HepG2 (cell line): ENCODE measurements around the gene PRDX2. TPM values are rescaled to one million over a fixed set of nuclear protein-coding genes. Genes with fewer than 3 reads are reported as not detected.

ENCODE experiments used
- MATR3 ChIP-seq: sonication (generic); formaldehyde crosslinking; IDR thresholded peaks from 2 replicates; pipeline ENCODE4 v1.4.0; 2020; ENCODE audit warnings: missing genetic modification reagents
- PHF8 ChIP-seq: sonication (generic); formaldehyde crosslinking; IDR thresholded peaks from 2 replicates; pipeline ENCODE4 v1.5.0; 2020; ENCODE audit warnings: missing genetic modification reagents
- RAD51 ChIP-seq: fragments of 450-650 bp; IDR thresholded peaks from 2 replicates; pipeline ENCODE4 v1.6.1; 2016; ENCODE audit warnings: borderline replicate concordance
- RFXANK ChIP-seq: IDR thresholded peaks from 2 replicates; pipeline ENCODE4 v1.6.1; 2016
- RXRB ChIP-seq: IDR thresholded peaks from 2 replicates; pipeline ENCODE4 v1.6.1; 2016; ENCODE audit warnings: borderline replicate concordance, missing genetic modification reagents, missing compliant biosample characterization
- SAP130 ChIP-seq: IDR thresholded peaks from 2 replicates; pipeline ENCODE4 v1.6.1; 2016; ENCODE audit warnings: low read depth
- SETDB1 ChIP-seq: sonication (generic); formaldehyde crosslinking; IDR thresholded peaks from 2 replicates; pipeline ENCODE4 v1.5.1; 2020; ENCODE audit warnings: missing genetic modification reagents, mild to moderate bottlenecking, borderline replicate concordance
- SMARCE1 ChIP-seq: fragments of 450-650 bp; IDR thresholded peaks from 2 replicates; pipeline ENCODE4 v1.6.1; 2017; ENCODE audit warnings: borderline replicate concordance
- SRSF1 ChIP-seq: fragments of 200-400 bp; formaldehyde crosslinking; optimal IDR thresholded peaks from 2 replicates; pipeline ENCODE3; 2017; ENCODE audit warnings: mild to moderate bottlenecking, low read depth, low read length, moderate library complexity
- ZBTB42 ChIP-seq: sonication (generic); formaldehyde crosslinking; IDR thresholded peaks from 2 replicates; pipeline ENCODE4 v1.5.0; 2020; ENCODE audit warnings: mild to moderate bottlenecking, missing genetic modification reagents
- ZBTB7A ChIP-seq: sonication (generic); formaldehyde crosslinking; IDR thresholded peaks from 2 replicates; pipeline ENCODE4 v1.8.0; 2022; ENCODE audit warnings: mild to moderate bottlenecking, missing genetic modification reagents
- ZFP90 ChIP-seq: sonication (generic); formaldehyde crosslinking; IDR thresholded peaks from 2 replicates; pipeline ENCODE4 v1.8.0; 2022; ENCODE audit warnings: missing genetic modification reagents, mild to moderate bottlenecking, inconsistent platforms, borderline replicate concordance
- ZNF264 ChIP-seq: sonication (generic); formaldehyde crosslinking; IDR thresholded peaks from 2 replicates; pipeline ENCODE4 v1.4.0; 2020; ENCODE audit warnings: missing genetic modification reagents
- ZNF772 ChIP-seq: sonication (generic); formaldehyde crosslinking; IDR thresholded peaks from 2 replicates; pipeline ENCODE4 v1.5.0; 2020; ENCODE audit warnings: mild to moderate bottlenecking, missing genetic modification reagents
- ZSCAN22 ChIP-seq: sonication (generic); formaldehyde crosslinking; IDR thresholded peaks from 2 replicates; pipeline ENCODE4 v1.4.0; 2020; ENCODE audit warnings: mild to moderate bottlenecking, missing genetic modification reagents
- ZSCAN30 ChIP-seq: sonication (generic); formaldehyde crosslinking; IDR thresholded peaks from 2 replicates; pipeline ENCODE4 v1.5.0; 2020; ENCODE audit warnings: mild to moderate bottlenecking, missing genetic modification reagents
- polyA plus RNA-seq, 8 experiments: library from polyadenylated mRNA; depleted of rRNA in 3 of 8; stranded (reverse) in 7 of 8; unstranded in 1 of 8; fragments of >200 nt; fragmentation: Illumina TruSeq in 4 of 8; extraction: Trizol in 4 of 8; gene quantifications; 2 replicates each; pipeline versions ENCODE4 v1.2.1 to v1.2.3, GENCODE V29; 2011 to 2016; ENCODE audit warnings: low read depth in 4 of 8, missing spikeins in 1 of 8, mixed read lengths in 1 of 8; ENCODE audit not compliant: insufficient read depth in 1 of 8
- total RNA-seq, 5 experiments: library from RNA; depleted of rRNA; stranded (reverse); fragments of >200 nt; fragmentation: Illumina TruSeq; extraction: Trizol; gene quantifications; 2 replicates each; pipeline ENCODE4 v1.2.3, GENCODE V29; 2016; ENCODE audit warnings: low read depth in 1 of 5
- TF ChIP-seq, protein P1 (sequence below): sonication (generic); formaldehyde crosslinking; IDR thresholded peaks from 2 replicates; pipeline ENCODE4 v1.4.0; 2020; ENCODE audit warnings: mild to moderate bottlenecking, low read depth, missing genetic modification reagents
- TF ChIP-seq, protein P2 (sequence below): sonication (generic); formaldehyde crosslinking; IDR thresholded peaks from 2 replicates; pipeline ENCODE4 v1.4.0; 2020; ENCODE audit warnings: missing genetic modification reagents
- TF ChIP-seq, protein P3 (sequence below): sonication (generic); formaldehyde crosslinking; IDR thresholded peaks from 2 replicates; pipeline ENCODE4 v1.4.0; 2020; ENCODE audit warnings: mild to moderate bottlenecking, missing genetic modification reagents, borderline replicate concordance
- TF ChIP-seq, protein P4 (sequence below): sonication (generic); formaldehyde crosslinking; IDR thresholded peaks from 2 replicates; pipeline ENCODE4 v1.5.0; 2020; ENCODE audit warnings: missing genetic modification reagents

PRDX2 gene
- total and polyA plus RNA-seq, 2 of the 13 experiments (the other 11 are each of a cell fraction or from before 2014, with no cell fraction given), result 218 to 381 TPM

DNA sequence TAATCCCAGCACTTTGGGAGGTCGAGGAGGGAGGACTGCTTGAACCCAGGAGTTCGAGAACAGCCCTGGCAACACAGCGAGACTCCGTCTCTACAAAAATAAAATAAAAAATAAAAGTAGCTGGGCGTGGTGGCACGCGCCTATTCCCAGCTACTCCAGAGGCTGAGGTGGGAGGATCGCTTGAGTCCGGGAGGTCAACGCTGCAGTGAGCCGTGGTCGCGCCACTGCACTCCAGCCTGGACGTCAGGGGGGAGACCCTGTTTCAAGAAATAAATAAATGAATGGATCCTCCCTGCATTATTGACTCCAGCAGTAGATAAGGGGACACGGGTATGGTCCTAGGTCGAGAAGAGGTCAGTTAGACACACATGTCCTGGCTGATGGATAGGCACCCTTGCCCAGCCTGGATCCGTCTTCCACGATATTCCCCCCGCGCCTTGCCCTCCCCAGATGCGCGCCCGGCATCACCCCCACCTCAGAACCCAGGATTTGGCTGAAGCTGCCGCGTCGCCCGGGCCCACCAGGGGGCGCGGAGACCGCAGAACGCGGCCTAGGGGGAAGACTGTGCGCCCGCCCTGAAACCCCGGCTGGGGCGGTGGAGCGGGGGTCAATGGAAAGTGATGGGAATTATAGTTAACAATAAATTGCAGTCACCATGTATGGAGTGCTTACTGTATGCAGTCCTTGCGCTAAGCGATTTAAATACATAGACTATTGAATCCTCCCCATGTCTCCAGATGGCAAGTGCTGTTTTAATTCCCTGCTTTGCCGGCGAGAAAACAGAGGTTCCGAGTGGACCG is 24.2 kb downstream of the PRDX2 start (continued):
- TF ChIP-seq, protein P1, sequence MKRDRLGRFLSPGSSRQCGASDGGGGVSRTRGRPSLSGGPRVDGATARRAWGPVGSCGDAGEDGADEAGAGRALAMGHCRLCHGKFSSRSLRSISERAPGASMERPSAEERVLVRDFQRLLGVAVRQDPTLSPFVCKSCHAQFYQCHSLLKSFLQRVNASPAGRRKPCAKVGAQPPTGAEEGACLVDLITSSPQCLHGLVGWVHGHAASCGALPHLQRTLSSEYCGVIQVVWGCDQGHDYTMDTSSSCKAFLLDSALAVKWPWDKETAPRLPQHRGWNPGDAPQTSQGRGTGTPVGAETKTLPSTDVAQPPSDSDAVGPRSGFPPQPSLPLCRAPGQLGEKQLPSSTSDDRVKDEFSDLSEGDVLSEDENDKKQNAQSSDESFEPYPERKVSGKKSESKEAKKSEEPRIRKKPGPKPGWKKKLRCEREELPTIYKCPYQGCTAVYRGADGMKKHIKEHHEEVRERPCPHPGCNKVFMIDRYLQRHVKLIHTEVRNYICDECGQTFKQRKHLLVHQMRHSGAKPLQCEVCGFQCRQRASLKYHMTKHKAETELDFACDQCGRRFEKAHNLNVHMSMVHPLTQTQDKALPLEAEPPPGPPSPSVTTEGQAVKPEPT (CRISPR knock-in tag), result no peak
- TF ChIP-seq, protein P2, sequence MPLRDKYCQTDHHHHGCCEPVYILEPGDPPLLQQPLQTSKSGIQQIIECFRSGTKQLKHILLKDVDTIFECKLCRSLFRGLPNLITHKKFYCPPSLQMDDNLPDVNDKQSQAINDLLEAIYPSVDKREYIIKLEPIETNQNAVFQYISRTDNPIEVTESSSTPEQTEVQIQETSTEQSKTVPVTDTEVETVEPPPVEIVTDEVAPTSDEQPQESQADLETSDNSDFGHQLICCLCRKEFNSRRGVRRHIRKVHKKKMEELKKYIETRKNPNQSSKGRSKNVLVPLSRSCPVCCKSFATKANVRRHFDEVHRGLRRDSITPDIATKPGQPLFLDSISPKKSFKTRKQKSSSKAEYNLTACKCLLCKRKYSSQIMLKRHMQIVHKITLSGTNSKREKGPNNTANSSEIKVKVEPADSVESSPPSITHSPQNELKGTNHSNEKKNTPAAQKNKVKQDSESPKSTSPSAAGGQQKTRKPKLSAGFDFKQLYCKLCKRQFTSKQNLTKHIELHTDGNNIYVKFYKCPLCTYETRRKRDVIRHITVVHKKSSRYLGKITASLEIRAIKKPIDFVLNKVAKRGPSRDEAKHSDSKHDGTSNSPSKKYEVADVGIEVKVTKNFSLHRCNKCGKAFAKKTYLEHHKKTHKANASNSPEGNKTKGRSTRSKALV (CRISPR knock-in tag), result peak; percentile 73; the same call in 1 of the 2 replicates
- TF ChIP-seq ZNF772 (CRISPR knock-in tag) (no peak), SMARCE1 (no peak), MATR3 (CRISPR knock-in tag) (no peak), ZSCAN30 (CRISPR knock-in tag) (no peak), ZFP90 (CRISPR knock-in tag) (no peak), PHF8 (CRISPR knock-in tag) (no peak; the same call in 1 of the 2 replicates), ZNF264 (CRISPR knock-in tag) (no peak), SAP130 (CRISPR knock-in tag) (peak; percentile 38; the same call in 1 of the 2 replicates), ZBTB42 (CRISPR knock-in tag) (0 out of 2 replicates have a peak, but pooled peaks have one; percentile 43), SETDB1 (CRISPR knock-in tag) (no peak), ZSCAN22 (CRISPR knock-in tag) (no peak), RAD51 (no peak), SRSF1 (peak; percentile 78), ZBTB7A (CRISPR knock-in tag) (no peak), RFXANK (CRISPR knock-in tag) (no peak), RXRB (CRISPR knock-in tag) (0 out of 2 replicates have a peak, but pooled peaks have one; percentile 15)
- TF ChIP-seq, protein P3, sequence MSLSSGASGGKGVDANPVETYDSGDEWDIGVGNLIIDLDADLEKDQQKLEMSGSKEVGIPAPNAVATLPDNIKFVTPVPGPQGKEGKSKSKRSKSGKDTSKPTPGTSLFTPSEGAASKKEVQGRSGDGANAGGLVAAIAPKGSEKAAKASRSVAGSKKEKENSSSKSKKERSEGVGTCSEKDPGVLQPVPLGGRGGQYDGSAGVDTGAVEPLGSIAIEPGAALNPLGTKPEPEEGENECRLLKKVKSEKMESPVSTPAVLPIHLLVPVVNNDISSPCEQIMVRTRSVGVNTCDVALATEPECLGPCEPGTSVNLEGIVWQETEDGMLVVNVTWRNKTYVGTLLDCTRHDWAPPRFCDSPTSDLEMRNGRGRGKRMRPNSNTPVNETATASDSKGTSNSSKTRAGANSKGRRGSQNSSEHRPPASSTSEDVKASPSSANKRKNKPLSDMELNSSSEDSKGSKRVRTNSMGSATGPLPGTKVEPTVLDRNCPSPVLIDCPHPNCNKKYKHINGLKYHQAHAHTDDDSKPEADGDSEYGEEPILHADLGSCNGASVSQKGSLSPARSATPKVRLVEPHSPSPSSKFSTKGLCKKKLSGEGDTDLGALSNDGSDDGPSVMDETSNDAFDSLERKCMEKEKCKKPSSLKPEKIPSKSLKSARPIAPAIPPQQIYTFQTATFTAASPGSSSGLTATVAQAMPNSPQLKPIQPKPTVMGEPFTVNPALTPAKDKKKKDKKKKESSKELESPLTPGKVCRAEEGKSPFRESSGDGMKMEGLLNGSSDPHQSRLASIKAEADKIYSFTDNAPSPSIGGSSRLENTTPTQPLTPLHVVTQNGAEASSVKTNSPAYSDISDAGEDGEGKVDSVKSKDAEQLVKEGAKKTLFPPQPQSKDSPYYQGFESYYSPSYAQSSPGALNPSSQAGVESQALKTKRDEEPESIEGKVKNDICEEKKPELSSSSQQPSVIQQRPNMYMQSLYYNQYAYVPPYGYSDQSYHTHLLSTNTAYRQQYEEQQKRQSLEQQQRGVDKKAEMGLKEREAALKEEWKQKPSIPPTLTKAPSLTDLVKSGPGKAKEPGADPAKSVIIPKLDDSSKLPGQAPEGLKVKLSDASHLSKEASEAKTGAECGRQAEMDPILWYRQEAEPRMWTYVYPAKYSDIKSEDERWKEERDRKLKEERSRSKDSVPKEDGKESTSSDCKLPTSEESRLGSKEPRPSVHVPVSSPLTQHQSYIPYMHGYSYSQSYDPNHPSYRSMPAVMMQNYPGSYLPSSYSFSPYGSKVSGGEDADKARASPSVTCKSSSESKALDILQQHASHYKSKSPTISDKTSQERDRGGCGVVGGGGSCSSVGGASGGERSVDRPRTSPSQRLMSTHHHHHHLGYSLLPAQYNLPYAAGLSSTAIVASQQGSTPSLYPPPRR (CRISPR knock-in tag), result no peak
- TF ChIP-seq, protein P4, sequence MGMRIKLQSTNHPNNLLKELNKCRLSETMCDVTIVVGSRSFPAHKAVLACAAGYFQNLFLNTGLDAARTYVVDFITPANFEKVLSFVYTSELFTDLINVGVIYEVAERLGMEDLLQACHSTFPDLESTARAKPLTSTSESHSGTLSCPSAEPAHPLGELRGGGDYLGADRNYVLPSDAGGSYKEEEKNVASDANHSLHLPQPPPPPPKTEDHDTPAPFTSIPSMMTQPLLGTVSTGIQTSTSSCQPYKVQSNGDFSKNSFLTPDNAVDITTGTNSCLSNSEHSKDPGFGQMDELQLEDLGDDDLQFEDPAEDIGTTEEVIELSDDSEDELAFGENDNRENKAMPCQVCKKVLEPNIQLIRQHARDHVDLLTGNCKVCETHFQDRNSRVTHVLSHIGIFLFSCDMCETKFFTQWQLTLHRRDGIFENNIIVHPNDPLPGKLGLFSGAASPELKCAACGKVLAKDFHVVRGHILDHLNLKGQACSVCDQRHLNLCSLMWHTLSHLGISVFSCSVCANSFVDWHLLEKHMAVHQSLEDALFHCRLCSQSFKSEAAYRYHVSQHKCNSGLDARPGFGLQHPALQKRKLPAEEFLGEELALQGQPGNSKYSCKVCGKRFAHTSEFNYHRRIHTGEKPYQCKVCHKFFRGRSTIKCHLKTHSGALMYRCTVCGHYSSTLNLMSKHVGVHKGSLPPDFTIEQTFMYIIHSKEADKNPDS (CRISPR knock-in tag), result no peak
